Ecto neural progenitor cell (in vitro differentiated cells): ENCODE data around the gene ASTN2.

ENCODE experiments used
- DNase-seq: peaks from one replicate; pipeline ENCODE4 v3.0.0-alpha.2; 2018; ENCODE audit warnings: low spot score

ASTN2 gene

DNA sequence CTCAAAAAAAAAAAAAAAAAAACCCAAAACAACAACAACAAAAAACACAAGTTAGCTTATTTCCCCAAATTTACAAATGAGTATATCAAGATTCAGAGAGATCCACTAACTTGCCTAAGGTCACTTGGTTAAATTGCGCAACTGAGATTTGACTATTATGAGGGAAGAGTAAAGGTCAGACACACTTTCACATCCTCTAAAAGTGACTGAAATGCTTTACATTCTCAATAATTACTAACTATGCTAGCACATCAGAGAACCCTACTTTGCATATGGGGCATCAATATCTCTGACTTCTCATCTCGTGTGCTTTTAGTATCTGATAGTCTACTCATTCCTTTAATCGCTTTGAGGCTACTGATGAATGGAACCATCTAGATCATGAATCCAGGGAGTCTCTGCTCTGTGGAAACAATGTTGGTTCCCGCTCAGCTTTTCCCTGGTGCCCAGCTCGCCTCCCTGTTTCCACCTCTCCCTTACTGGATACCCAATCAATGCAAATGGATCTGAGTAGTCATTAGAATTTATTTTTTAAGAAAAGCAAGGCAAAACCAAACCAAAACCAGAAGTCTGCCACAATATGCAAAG is 909.9 kb downstream of the ASTN2 start:
- DNase-seq = no peak

DNA sequence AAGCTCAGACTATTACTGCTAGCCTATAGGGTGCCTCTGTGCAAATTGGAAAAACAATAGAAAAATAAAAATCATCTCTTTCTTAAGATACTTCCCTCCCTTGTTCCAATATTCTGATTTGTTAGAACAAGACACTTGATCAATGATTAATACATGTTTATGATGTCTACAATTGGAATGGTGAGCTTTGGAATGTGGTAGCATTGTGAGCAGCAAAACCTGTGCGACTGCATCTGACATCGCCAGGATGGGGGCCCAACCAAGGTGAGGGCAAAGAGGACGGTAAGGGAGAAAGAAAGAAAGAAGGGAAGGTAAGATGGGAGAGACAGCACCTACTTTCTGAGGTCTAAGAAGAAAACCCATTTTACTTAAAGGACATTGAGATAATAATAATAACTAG is 910.8 kb downstream of the ASTN2 start:
- DNase-seq = no peak

DNA sequence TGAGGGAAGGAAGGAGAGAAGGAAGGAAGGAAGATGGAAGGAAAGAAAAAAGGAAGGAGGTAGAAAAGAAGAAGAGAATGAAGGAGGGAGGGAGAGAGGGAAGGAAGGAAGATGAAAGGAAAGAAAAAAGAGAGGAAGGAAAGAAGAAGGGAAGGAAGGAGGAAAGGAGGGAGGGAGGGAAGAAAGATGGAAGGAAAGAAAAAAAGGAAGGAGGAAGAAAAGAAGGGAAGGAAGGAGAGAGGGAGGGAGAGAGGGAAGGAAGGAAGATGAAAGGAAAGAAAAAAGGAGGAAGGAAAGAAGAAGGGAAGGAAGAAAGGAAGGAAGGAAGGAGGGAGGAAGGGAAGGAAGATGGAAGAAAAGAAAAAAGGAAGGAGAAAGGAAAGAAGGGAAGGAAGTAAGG is 912.1 kb downstream of the ASTN2 start:
- DNase-seq = no peak

GRCh38 chr9:116501871-116502270 is 913.0 kb downstream of the ASTN2 start:
- no peak for DNase-seq

DNA sequence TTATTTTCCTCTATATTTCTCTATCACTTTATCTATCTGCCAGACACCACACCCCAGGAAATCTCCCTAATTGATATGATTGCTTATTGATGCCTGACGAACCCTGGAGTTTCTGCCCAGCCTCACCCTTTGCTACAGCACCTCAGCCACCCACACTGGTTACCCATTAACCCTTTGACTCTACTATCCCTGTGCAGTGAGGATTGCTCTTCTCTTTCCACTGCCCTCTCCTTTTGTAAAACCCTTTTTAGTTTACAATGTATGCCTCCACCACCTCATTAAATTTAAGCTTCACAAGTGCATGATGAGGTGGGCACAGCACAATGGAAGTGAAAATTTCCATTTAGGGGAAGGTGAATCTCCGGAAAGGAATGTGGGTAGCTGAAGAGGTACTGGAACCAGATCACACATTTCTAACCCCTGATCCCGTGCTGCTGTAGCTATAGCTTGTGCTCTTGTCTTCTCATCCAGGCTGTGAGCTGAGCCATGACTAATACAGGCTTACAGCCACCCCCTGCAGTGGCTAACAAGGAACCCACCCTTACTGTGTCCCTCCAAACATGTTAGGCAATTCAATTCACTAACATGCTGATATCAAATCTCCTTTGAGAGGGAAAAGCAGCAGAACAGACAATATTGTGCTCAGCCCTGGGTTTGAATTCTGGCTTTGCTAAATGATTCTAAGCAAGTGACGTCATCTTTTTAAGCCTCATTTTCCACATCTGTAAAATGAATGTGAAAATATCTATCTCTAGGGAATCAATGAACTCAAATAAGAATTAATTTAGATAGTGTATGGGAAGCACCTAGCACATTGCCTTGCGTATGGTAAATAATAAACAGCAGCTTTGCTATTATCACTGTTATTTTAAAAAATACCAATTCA is 914.6 kb downstream of the ASTN2 start:
- DNase-seq = peak; percentile 59

GRCh38 chr9:116499434-116499833 is 915.4 kb downstream of the ASTN2 start:
- no peak for DNase-seq

GRCh38 chr9:116497095-116497890 is 917.6 kb downstream of the ASTN2 start:
- no peak for DNase-seq

DNA sequence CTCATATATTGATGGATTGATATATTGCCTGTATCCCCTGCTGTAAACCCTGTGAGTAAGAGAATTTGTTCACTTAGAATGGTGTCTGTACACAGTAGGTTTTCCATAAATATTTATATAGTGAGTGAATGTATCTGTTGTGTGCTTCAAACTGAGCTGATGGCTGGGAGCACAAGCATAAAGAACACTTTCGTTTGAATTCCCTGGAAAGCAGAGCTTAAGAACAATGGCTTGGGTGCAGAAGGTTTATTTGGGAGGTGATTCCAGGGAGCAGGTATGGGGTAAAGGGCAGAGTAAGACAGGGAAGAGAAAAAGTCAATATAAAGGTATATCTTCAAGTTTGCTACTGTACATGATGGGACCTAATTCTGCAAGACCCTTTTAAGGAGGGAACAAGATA is 918.7 kb downstream of the ASTN2 start:
- DNase-seq = no peak

DNA sequence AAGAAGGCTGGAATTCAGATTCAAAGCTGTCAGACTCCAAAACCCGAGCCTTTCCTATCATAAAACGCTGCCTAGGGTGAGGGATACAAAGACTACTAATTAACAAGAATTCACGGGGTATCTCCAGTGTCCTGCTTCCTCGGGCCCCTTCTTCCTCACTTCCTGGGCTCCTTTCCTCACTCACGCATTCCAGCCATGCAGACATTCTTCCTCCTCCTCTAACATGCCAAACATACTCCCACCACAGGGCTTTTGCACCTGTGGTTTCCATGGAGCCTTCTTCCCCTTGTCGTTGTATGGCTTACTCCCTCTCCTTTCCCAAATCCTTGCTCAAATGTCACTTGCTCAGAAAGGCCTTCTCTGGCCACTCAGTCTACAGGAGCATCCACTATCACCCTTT is 919.1 kb downstream of the ASTN2 start:
- no peak for DNase-seq

DNA sequence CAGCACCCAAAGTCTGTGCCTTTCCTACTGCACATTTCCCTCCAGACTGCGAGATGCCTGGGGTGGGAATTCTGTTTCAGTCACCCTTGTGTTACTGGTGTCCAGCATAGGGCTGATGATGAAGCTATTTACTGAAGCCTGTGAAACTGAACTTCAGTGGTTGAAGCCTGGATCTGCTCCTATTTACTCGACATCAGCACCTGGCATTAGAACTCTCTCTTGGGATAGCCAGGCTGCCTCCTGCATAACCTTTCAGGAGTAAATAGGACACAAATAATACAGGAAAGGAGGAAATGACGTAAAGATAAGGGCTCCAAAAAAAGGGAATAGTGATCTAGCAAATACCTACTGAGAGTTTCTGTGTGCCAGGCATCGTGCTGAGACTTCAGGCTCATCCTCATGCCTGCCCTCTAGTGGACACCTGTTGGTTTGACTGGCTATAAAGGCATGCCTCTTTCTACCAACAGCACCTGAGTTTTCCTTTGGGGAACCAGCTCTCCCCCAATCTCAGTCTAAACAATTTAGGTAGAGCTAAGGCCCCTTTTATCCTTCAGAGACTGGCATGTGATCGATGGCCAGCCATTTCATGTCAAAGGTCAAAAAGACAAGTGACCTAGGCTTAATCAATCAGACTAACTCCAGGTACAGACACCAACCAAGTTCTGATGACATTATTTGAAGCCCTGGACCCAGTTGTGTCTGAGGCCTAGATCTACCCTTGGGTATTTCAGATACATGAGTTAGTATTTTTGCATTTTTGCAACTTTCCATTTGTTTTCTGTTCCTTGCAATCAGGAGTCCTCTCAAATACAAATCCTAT is 919.8 kb downstream of the ASTN2 start:
- no peak for DNase-seq

GRCh38 chr9:116493183-116493860 is 921.5 kb downstream of the ASTN2 start:
- no peak for DNase-seq

DNA sequence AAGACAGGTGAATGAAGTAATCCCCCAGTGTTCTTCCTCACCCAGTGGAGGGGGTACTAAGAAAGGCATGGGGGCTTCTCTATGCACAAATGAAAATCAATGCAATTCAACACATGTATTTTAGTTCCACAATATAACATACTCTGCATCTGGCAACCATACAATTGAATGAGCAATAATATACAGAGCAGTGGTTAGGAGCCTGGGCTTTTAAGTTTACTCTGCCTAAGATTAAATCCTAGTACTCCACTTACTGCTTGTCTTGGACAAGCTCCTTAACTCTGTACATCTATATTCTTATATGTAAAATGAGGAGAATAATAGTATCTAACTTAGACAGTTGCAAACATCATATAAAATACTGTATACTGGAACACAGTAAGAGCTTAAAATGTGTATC is 923.2 kb downstream of the ASTN2 start:
- no peak for DNase-seq

DNA sequence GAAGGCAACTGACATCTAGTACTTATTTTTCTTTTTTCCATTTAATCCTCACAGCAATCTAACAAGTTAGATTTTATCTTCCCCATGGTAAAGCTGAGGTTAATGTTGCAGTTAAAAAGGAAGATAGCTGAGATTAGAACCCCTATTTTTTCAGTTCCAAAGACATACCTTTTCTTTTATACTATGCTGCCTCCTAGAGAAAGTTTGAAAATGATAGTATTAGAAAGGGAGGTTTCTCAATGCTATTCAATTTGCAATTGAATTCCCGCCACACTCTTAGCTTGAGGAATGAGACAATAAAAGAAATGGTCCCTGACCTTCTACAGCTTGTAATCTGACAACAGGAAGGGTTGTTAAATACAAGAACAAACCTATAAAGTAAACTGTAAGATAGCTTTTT is 923.6 kb downstream of the ASTN2 start:
- DNase-seq = no peak

- DNase-seq = no peak
These were observed 924.5 kb downstream of the ASTN2 start for GRCh38 chr9:116490321-116490720.

- DNase-seq = no peak
These were observed 926.5 kb downstream of the ASTN2 start for GRCh38 chr9:116488373-116488772.

- DNase-seq = no peak
These were observed 930.3 kb downstream of the ASTN2 start for GRCh38 chr9:116484492-116485061.

DNA sequence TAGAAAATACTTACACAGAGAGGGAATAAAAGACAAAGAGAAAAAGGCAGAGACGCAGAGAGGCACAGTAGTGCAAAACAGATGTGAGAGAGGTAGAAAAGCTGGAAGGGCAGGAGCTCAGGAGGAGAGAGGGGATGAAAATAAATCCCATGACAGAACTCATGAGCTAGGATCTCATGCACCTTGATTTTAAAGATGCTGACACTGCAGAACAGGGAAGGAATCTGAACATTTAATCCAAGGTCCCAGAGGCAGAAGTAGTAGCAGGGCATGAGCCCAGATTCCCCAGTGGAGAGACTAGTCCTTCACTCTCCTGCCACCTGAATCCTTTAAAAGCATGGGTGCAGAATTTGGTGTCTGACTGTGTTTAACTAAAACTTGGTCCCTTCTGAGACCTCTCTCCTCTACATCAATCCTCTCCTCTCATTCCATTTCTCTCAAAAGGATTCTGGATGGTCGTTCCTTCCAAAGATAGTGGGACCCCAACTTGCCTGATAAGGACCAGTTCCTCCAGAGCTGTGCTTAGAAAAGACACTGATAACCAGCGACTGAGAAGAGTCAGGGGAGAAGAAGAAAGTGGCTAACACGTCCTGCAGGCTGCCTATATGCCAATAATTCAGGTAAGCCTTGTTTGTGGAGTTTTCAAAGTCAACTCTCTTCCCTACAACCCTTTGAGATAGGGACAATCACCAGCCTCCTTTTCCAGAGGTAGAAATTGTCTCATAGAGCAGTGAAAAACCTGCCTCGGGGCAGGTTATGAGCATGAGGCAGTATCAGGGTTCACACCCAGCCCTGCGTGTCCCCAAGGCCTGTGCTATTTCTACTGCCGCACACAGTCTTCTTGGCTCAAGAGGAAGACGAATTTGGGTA is 931.0 kb downstream of the ASTN2 start:
- no peak for DNase-seq

DNA sequence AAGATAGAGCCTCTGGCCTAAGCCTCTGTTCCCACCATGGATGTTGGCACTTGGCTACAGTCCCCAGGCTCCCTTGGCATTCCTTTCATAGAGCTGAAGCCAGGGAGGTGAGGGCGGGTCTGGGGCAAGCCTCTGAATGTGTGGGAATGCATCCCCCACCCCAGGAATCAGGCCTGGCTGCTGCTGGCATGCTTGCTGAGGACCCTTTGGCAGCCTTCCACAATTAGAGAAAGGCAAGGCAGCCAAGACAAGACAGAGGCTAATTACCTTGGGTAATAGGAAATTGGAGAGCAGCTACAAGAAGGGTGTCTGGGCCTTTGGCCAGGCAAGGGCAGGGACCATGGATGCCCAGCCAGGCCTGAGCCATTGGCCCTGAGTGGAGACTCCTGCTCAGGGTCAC is 932.1 kb downstream of the ASTN2 start:
- no peak for DNase-seq

GRCh38 chr9:116480700-116481099 is 934.2 kb downstream of the ASTN2 start:
- no peak for DNase-seq

DNA sequence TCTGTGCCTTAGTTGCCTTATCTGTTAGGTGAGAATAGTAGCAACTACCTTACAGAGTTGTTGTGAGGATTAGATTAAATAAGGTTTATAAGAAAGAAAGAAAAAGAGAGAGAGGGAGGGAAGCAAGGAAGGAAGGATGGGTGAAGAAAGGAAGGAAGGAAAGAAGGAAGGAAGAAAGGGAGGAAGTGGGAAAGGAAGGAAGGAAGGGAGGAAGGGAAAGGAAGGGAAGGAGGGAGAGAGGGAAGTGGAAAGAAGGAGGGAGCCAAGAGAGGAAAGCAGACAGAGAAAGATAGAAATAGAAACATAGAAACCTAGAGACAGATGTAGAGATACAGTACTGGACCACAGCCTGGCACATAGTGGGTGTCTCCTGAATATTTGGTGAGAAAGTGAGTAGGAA is 934.9 kb downstream of the ASTN2 start:
- DNase-seq = no peak
